NCI-H2029 treated with DMSO at 0.1 percent for 48 hours (cell line): ENCODE results near the gene WDR91.

Source experiments
- DNase-seq: peaks from one replicate; lab custom pipeline; 2025; lab: John Stamatoyannopoulos, UW

WDR91 gene

GRCh38 chr7:135233570-135233969, 22.2 kb upstream of the WDR91 start, which contains the start of gene STRA8:
Gene STRA8, plus strand, starts transcription at chr7:135233838. Its CDS starts 6,687 bp downstream, at chr7:135240525.
- DNase-seq = no peak

GRCh38 chr7:135232720-135233119, 21.4 kb upstream of the WDR91 start:
- DNase-seq = no peak

GRCh38 chr7:135232087-135232486, 20.8 kb upstream of the WDR91 start:
- DNase-seq = no peak

- no peak for DNase-seq
These were observed 20.4 kb upstream of the WDR91 start for GRCh38 chr7:135231686-135232085.

DNA sequence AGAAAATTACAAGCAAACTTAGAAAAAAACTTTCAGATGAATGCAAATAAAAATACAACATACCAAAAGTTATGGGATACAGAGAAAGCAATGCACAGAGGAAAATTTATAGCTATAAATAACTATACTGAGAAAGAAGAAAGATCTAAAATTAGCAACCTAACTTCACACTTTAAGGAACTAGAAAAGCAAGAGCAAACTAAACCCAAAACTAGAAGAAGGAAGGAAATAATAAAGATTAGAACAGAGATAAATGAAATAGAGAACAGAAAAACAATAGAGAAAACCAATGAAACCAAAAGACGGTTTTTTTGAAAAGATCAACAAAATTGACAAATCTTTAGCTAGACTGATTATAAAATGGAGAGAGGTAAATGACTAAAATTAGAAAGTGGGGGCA, 12.7 kb upstream of the WDR91 start:
- no peak for DNase-seq

DNA sequence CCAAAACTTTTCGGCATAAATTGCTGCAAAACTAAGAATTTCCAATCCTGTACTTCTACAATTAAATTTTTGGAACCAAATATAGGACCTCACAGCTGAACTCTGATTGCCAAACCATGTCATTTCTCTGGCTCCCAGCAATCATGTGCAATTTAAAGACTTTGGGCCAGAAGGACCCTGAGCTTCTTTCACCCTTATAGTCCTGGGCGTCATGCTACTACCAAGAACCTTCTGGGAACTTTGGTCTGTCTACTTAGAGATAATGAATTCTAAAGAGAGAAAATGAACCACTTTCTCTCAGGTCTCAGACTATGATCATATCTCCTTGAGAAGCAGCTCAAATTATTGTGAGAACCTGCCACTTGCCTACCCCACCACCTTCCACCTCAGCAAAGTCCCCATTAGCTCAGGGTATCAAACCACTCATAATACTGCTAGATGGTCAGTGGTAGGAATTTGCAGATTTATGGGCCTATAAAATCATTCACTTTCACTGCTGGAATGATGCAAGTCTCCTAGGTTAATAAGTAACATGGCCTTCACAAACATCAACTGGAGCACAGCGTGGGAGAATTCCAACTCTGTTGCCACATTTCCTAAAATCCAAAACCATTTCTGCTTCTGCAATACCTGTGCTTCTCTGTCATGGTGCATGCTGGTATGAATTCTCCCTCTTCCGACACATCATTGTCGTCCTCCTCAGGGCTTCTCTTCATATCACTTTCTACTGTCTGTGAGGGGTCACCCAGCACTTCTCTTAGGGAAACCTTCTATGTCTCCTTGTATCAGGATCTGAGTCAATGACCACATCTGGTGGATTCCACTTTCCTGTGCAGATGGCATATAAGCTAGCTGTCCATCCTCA, 6.6 kb upstream of the WDR91 start:
- DNase-seq = no peak

GRCh38 chr7:135215698-135216097, 4.4 kb upstream of the WDR91 start:
- DNase-seq = no peak

- DNase-seq = no peak
These were observed 3.9 kb upstream of the WDR91 start for GRCh38 chr7:135215180-135215579.

DNA sequence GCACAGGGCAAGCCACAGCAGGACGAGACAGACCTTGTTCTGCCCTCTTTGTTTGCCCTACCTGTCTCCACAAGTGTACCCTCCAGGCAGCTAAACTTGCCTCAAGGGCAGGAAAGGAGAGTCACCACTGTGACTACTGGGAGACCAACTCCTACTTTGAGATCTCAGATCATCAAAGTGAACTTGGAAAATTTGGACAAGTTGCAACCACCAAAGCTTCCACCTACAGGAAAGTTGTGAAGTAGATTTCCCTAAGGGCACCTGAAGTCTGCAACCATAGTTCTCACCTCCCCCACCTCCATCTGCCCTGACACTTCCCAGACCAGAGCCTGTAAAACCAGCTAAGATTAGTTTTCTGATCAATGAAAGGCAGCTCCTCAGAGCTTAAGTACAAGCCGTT, 2.5 kb upstream of the WDR91 start:
- DNase-seq = no peak

GRCh38 chr7:135211946-135212685, 790 bp upstream of the WDR91 start:
- peak; percentile 59 for DNase-seq

GRCh38 chr7:135210888-135211178, 493 bp downstream of the WDR91 start:
- no peak for DNase-seq

DNA sequence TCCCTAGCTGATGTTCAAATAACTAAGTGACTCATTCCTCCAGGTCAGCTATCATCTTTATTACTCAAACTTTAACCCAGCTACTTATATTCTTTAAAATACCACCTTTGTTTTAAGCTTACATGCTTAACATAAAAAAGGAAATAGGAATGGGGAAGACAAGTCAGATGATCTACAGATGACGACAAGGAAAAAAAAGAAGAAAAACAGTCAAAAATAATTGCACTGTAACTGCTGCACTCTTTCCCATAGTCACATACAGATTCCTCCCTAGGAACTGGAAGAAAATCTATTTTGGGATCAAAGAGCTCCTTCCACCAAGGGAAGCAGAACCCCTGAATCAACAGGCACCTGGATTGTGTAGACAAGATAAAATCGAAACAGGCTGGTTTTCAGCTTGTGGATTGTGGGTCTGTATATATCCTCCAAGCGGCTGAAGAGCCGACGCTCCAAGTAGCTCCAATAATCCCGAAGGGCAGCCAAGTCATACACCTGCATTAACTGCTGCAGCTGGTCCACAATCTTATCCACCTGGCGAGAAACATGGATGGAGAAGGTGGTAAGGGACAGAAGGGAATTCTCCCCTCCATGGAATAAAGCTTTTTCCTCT, 2.0 kb downstream of the WDR91 start:
- DNase-seq = no peak

DNA sequence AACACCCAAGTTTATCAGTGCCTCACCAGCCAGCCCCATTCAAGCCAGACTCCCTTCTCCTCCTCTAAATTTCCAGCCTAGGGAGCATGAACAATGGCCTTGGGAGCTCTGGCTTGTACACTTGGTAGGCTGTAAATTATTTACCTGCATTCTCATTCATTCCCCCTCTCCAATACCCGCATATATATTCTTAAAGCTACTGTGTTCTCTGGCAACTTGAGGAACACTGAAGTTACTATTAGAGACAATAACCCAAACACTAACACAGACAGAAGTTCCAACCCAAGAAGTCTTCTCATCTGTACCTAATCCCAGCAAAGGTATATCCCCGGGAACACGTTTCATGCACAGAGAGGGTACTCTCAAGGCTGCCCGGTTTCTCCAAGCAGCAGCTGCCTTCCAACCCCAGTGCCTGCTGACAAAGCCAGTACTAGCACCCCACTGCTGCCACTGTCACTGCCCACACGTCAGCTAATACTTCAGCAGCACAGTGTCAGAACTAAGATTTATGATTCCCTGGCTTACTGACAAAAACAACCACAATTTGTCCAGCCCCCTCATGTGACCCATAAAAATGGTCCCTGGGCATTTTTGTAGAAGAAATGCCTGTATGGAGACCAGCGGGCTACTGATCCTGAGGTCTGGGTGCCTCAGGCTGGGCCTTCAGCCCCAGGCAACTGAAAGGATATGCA, 3.1 kb downstream of the WDR91 start:
- no peak for DNase-seq

GRCh38 chr7:135207406-135208101, 3.8 kb downstream of the WDR91 start:
- no peak for DNase-seq

- DNase-seq = no peak
These were observed 4.4 kb downstream of the WDR91 start for GRCh38 chr7:135206941-135207391.

DNA sequence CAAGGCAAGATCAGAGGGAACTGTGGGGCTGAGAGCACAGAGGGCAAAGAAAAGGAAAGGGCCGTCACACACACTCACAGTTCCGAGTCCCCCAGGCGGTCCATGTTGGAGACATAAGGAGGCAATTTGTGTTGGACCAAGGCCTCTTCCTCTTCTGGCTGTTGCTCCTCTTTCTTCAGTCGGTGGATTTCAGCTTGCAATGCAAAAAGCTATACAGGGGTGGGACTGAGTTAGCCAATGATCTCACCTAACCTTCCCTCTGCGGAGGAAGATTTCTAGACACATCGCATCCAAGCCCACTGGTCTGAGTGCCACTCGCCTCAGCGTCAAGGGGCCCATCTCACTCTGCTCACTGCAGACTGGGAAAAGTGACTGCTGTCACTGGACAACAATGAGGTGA, 5.5 kb downstream of the WDR91 start:
- no peak for DNase-seq

DNA sequence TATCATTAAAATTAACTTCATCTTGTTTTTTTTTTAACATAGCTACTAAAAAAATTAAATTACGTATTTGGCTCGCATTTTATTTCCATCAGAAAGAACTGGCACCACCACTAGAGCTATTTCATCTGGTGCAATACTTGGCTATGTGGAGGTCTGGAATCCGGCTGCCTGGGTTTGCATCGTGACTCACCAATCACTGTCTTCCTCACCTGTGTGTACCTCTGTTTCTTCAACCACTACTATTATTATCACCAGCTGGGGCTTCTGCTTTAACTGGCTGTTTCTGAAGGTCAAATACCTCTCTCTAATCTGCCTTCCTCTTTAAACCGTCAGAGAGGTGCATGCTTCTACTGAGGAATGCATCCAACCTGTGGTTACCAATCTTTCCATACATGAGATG, 6.5 kb downstream of the WDR91 start:
- no peak for DNase-seq

- no peak for DNase-seq
These were observed 7.0 kb downstream of the WDR91 start for GRCh38 chr7:135204341-135204749.

DNA sequence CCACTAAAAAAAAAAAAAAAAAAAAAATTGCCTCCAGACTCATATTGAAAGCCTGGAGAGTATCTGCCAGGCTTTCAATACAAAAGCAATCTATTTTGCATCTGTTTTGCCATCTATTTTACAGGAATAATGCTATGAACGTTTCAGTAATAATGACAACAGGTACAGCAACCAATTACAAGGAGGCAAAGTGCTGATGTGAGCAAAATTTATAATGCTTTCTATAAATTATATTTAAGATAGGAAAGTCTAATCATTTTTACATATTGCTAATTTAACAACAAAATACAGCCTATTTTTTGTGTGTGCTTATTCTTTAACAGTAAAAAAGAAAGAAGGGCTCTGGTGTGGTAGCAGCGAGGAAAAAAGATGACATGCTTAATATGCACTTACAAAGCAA, 10.0 kb downstream of the WDR91 start:
- DNase-seq = no peak

DNA sequence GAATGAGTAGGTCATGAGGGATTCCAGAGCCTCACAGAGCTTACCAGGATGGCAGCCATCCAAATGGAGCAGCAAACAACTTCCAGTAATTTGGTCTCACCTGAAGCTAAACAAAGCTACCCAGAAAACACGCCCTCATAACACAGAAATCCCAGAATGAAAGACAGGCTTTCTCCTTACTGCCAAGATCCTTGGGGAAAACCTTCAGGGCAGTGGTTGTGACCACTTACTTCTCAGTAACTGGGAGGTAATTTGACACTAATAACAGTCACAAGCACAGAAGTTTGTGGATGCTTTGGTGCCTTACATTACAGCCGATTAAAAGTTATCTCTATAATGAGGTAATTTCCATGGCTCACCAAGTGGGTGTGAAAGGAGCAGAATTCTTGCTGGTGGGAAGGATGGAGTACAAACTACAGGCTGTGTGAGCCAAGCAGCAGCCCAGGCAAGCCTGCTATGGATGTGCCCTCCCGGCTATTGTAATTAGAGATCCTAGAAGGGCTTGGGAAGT, 10.4 kb downstream of the WDR91 start:
- DNase-seq = no peak

DNA sequence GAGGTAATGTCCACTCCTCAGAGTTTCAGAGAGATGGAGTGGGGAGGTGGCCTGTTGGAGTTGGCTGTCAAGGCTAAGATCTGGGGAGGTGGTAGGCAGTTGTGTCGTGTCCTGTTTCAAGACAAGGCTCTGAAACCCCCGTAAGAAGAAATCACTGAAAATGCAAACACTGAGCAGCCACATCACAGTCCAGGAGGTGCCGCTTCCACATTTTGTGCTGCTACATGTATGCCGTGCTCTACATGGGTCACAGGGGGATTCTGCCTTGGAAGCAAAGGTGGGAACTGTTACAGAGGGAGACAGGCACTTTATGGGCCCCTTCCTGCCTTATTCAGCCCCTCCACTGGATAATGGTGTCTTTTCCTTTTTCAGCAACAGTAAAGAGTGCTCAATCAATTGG, 11.9 kb downstream of the WDR91 start:
- DNase-seq = no peak
